Activated CD8-positive, alpha-beta memory T cell treated with anti-CD3 and anti-CD28 coated beads, Interleukin-2, amount 50 U/mL, for 4 hours (primary cell): ENCODE measurements around the gene TCOF1.

Experiments used
- DNase-seq: peaks from one replicate; pipeline ENCODE4 v3.0.0-alpha.2; 2020

TCOF1 gene

GRCh38 chr5:150326707-150327106 is 30.8 kb upstream of the TCOF1 start:
- DNase-seq = no peak

GRCh38 chr5:150327139-150327538 is 30.4 kb upstream of the TCOF1 start:
- no peak for DNase-seq

- DNase-seq = no peak
Observed at GRCh38 chr5:150328515-150328914, 29.0 kb upstream of the TCOF1 start.

GRCh38 chr5:150329038-150329437 is 28.5 kb upstream of the TCOF1 start:
- no peak for DNase-seq

GRCh38 chr5:150329881-150330876 is 27.3 kb upstream of the TCOF1 start:
- DNase-seq = no peak

GRCh38 chr5:150333400-150333799 is 24.1 kb upstream of the TCOF1 start:
- no peak for DNase-seq

- no peak for DNase-seq
Observed at GRCh38 chr5:150335778-150336177, 21.7 kb upstream of the TCOF1 start.

- DNase-seq = no peak
Observed at GRCh38 chr5:150338546-150338945, 19.0 kb upstream of the TCOF1 start.

- no peak for DNase-seq
Observed at GRCh38 chr5:150339165-150339564, 18.3 kb upstream of the TCOF1 start.

GRCh38 chr5:150339841-150340240 is 17.7 kb upstream of the TCOF1 start:
- DNase-seq = no peak

- no peak for DNase-seq
Observed at GRCh38 chr5:150340614-150341255, 16.8 kb upstream of the TCOF1 start.

GRCh38 chr5:150341331-150341730 is 16.2 kb upstream of the TCOF1 start:
- DNase-seq = no peak

- no peak for DNase-seq
Observed at GRCh38 chr5:150341989-150342388, 15.5 kb upstream of the TCOF1 start.

GRCh38 chr5:150342583-150342982 is 14.9 kb upstream of the TCOF1 start:
- no peak for DNase-seq

GRCh38 chr5:150343994-150344631 is 13.4 kb upstream of the TCOF1 start:
- DNase-seq = no peak

GRCh38 chr5:150345716-150346115 is 11.8 kb upstream of the TCOF1 start:
- DNase-seq = no peak

GRCh38 chr5:150346592-150346991 is 10.9 kb upstream of the TCOF1 start:
- DNase-seq = no peak

- DNase-seq = no peak
Observed at GRCh38 chr5:150347003-150347402, 10.5 kb upstream of the TCOF1 start.

- no peak for DNase-seq
Observed at GRCh38 chr5:150347451-150347850, 10.0 kb upstream of the TCOF1 start.

GRCh38 chr5:150349681-150350275 is 7.7 kb upstream of the TCOF1 start:
- no peak for DNase-seq

- no peak for DNase-seq
Observed at GRCh38 chr5:150350524-150351344, 6.8 kb upstream of the TCOF1 start.
